22Rv1 (cell line): ENCODE results near the gene DSCAM.

Experiments
- ZFX ChIP-seq: fragments of 450-650 bp; IDR thresholded peaks from 2 replicates; pipeline ENCODE4 v1.6.1; 2017; ENCODE audit warnings: antibody characterized with exemption, borderline replicate concordance
- TF ChIP-seq, protein P1 (sequence below): fragments of 450-650 bp; IDR thresholded peaks from 2 replicates; pipeline ENCODE4 v1.5.1; 2017; ENCODE audit warnings: mild to moderate bottlenecking

- TF ChIP-seq, protein P1, sequence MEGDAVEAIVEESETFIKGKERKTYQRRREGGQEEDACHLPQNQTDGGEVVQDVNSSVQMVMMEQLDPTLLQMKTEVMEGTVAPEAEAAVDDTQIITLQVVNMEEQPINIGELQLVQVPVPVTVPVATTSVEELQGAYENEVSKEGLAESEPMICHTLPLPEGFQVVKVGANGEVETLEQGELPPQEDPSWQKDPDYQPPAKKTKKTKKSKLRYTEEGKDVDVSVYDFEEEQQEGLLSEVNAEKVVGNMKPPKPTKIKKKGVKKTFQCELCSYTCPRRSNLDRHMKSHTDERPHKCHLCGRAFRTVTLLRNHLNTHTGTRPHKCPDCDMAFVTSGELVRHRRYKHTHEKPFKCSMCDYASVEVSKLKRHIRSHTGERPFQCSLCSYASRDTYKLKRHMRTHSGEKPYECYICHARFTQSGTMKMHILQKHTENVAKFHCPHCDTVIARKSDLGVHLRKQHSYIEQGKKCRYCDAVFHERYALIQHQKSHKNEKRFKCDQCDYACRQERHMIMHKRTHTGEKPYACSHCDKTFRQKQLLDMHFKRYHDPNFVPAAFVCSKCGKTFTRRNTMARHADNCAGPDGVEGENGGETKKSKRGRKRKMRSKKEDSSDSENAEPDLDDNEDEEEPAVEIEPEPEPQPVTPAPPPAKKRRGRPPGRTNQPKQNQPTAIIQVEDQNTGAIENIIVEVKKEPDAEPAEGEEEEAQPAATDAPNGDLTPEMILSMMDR = no peak
- no peak for TF ChIP-seq ZFX
Observed at GRCh38 chr21:40562242-40563002, 284.5 kb downstream of the DSCAM start.
